Activated naive CD8-positive, alpha-beta T cell treated with anti-CD3 and anti-CD28 coated beads for 36 hours (primary cell): Measurements from ENCODE around the gene PIR. TPM values are rescaled to one million over a fixed set of nuclear protein-coding genes. Genes with fewer than 3 reads are reported as not detected.

Source experiments
- DNase-seq: peaks from one replicate; pipeline ENCODE4 v3.0.0; 2021
- H3K27ac Mint-ChIP-seq: one replicate; pipeline ENCODE4 v1.8.0; 2022; ENCODE audit warnings: mild to moderate bottlenecking, moderate library complexity, mixed read lengths
- H3K27me3 Mint-ChIP-seq: one replicate; pipeline ENCODE4 v1.8.0; 2022; ENCODE audit warnings: mild to moderate bottlenecking, mixed read lengths
- H3K36me3 Mint-ChIP-seq: one replicate; pipeline ENCODE4 v1.8.0; 2021; ENCODE audit warnings: mild to moderate bottlenecking, mixed read lengths
- H3K4me1 Mint-ChIP-seq: one replicate; pipeline ENCODE4 v1.8.0; 2021; ENCODE audit warnings: mixed read lengths
- H3K4me3 Mint-ChIP-seq: one replicate; pipeline ENCODE4 v1.8.0; 2022; ENCODE audit warnings: mild to moderate bottlenecking, moderate library complexity, mixed read lengths
- H3K9me3 Mint-ChIP-seq: one replicate; pipeline ENCODE4 v1.8.0; 2022; ENCODE audit warnings: mixed read lengths
- total RNA-seq, 2 experiments: library from RNA; stranded (reverse); gene quantifications; one replicate each; pipeline ENCODE4 v1.2.3, GENCODE V29; 2021

PIR gene
- total RNA-seq, 2 experiments from 2014 or later: 1.9 to 3.0 TPM

DNA sequence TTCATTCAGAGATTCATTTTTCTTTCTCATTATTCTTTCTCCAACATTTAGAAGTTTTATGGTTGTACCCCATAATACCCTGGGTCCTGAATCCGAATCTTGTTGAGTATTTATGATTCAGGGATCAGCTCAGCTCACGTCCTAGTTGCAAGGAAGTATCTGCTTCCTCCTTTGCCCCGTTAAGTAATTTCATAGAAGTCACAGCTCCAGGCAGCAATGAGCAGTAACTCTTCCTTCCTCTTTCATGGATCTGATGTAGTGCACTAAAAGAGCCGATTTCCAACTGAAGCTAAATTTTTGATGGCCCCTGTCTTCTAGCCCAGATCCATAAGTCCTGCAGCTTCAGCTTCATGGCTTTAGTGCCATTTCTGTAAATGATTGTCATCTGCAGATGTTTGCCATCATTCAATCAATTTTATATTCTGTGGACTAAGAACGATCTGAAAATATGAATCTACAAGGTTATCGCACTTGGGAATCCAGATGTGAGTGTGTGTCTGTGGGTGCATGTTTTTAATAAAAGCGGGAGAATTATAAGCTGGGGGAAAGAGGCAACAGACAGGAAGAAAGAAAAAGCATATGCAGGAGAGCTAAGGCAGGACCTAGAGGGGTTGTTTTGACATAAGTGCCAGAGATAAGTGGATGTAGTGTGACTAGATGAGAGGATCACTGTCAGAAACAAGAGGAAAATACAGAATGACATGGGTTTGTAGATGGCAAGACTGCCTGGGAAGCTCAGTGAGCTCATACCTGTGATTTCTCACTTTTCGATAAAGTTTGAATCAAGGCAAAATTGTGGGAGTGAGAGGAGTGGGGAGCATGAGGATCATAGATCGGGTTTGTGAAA lies 126.4 kb downstream of the PIR start:
- no peak for DNase-seq
- Mint-ChIP-seq H3K4me1 (no peaks in the 10 kb centered on the region), H3K27ac (no peak overlapping the region), H3K27me3 (peaks cover 26% of the 10 kb centered on the region), H3K9me3 (no peaks in the 10 kb centered on the region), H3K36me3 (no peaks in the 10 kb centered on the region), H3K4me3 (no peak overlapping the region)

DNA sequence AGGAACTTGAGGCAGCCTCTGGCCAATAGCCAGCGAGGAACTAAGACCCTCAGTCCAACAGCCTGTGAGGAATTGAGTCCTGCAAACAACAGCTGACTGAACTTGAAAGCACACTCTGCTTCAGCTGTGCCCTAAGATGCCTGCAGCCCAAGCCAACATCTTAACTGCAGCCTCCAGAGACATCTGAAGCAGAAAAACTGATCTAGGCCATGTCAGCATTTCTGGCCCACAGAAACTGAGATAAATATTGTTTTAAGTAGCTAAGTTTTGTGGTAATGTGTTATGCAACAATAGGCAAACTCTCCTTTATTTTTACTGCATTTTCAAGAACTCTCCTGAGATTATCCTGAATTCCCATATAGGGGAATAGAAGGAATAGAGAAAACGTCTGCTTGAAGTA lies 133.4 kb downstream of the PIR start:
- DNase-seq: no peak
- Mint-ChIP-seq H3K4me1 (no peaks in the 10 kb centered on the region), H3K36me3 (no peaks in the 10 kb centered on the region), H3K9me3 (no peaks in the 10 kb centered on the region), H3K27ac (no peak overlapping the region), H3K4me3 (no peak overlapping the region), H3K27me3 (peaks cover 4% of the 10 kb centered on the region)

DNA sequence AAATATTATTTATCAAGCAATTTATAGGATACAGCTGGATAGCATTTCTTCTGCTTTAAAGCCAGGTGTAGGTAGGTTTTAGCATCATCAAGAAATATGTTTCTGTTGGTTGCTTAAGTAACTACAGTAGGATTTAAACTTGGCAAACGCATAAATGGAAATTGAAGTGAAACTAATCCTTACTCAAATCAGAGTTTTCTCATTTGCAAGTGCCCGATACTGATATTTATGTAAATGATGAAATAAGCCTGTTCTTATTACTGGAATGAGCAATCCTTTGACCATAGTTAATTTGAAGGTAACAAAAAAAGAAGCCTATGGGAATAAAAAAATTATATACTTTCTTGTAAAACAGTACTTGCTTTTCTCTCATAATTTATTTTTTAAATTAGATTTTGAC lies 134.6 kb downstream of the PIR start:
- no peak overlapping the region for H3K27ac Mint-ChIP-seq
- H3K36me3 Mint-ChIP-seq: no peaks in the 10 kb centered on the region
- no peaks in the 10 kb centered on the region for H3K27me3 Mint-ChIP-seq
- no peak for DNase-seq
- no peaks in the 10 kb centered on the region for H3K4me1 Mint-ChIP-seq
- no peaks in the 10 kb centered on the region for H3K9me3 Mint-ChIP-seq
- H3K4me3 Mint-ChIP-seq: no peak overlapping the region

DNA sequence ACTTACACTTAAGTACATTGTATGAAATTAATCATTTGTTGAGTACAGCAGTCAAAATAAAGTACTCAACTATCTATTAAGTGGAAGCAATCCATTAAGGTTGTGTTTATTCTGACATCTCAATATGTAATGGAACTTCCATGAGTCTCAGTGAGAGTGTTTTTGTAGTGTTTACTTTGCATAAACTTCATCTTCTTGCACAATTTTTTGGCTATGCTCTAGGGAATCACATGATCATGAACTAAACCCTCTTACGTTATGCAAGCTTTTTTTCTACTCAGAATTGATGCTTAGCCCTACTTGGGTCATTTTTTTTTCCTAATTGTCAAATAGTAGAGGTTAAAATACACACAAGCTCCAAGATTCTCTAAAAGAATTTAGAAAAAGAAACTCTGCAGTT lies 136.7 kb downstream of the PIR start:
- Mint-ChIP-seq H3K36me3 (no peaks in the 10 kb centered on the region), H3K4me3 (no peak overlapping the region)

DNA sequence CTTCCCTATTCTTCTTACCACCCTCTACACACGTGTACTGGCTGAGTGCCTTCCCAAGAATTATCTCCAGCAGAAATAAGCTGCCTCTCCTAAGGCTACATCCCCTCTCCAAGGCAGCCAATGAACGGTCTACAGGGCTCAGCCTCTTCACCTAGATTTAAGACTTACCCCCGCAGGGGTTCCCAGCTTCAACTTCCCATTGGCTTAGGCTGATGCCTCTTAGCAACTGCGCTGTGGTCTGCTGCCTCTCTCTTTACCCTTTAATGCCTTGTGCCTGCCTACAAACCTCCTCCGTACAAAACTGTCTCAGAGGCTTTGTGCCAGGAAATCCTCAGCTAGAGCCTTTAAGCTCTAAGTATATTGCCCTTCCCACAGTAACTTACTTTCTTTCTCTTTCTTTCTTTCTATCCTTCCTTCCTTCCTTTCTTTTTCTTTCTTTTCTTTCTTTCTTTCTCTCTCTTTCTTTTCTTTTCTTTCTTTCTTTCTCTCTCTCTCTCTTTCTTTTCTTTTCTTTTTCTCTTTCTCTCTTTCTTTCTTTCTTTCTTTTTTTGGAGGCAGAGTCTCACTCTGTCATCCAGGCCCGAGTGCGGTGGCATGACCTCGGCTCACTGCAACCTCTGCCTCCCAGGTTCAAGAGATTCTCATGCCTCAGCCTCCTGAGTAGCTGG lies 142.7 kb downstream of the PIR start:
- Mint-ChIP-seq H3K4me3 (no peak overlapping the region), H3K36me3 (no peaks in the 10 kb centered on the region), H3K27ac (no peak overlapping the region)

More for the DNA sequence above, 136.7 kb downstream of the PIR start:
- no peaks in the 10 kb centered on the region for H3K27me3 Mint-ChIP-seq
- DNase-seq: no peak
- H3K9me3 Mint-ChIP-seq: no peaks in the 10 kb centered on the region
- no peak overlapping the region for H3K27ac Mint-ChIP-seq
- H3K4me1 Mint-ChIP-seq: no peaks in the 10 kb centered on the region

DNA sequence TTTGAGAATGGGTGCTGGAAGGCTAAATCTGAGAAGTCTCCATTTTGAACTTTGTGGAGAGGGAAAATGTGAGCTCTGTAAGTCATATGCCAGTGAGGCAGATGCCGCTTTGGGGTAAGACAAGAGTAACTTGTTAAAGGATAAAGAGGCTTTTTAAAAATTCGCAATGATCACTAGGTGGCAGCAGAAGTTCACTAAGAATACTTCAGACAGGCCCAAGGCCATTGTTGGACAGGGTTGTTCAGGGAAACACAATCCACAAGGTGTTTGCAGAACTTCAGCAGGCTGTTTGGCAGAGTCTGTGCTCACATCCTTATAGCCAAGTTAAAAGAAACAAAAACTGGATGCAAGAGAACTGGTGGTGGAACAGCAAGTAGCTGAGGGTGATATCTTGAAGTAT lies 144.1 kb downstream of the PIR start:
- H3K9me3 Mint-ChIP-seq: no peaks in the 10 kb centered on the region
- H3K4me3 Mint-ChIP-seq: no peak overlapping the region
- H3K4me1 Mint-ChIP-seq: no peaks in the 10 kb centered on the region
- no peak overlapping the region for H3K27ac Mint-ChIP-seq
- H3K27me3 Mint-ChIP-seq: no peaks in the 10 kb centered on the region
- no peaks in the 10 kb centered on the region for H3K36me3 Mint-ChIP-seq
- no peak for DNase-seq

More for the DNA sequence above, 142.7 kb downstream of the PIR start:
- H3K4me1 Mint-ChIP-seq: no peaks in the 10 kb centered on the region
- H3K9me3 Mint-ChIP-seq: no peaks in the 10 kb centered on the region
- no peaks in the 10 kb centered on the region for H3K27me3 Mint-ChIP-seq
- DNase-seq: no peak

DNA sequence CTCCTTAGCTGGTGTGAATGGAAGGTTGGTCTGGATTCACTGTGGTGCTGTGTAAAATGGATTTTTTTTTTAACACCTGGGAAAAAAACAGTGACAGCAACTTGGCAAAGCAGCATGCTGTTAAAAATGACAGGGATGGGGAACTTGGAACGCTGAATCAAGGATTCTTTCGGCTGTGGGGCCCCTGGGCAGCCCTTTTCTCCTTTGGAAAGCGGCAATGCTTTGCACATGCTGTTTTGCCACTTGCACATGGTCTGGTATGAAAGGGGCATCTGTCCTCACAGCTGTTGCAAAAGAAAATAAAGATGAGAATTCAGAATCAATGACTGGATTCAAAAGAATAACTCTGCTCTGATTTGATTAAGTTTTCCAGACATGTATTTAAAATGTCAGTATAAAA lies 147.2 kb downstream of the PIR start:
- Mint-ChIP-seq H3K27ac (no peak overlapping the region), H3K9me3 (no peaks in the 10 kb centered on the region), H3K4me1 (no peaks in the 10 kb centered on the region), H3K36me3 (no peaks in the 10 kb centered on the region), H3K27me3 (peaks cover 5% of the 10 kb centered on the region), H3K4me3 (no peak overlapping the region)
- DNase-seq: no peak

DNA sequence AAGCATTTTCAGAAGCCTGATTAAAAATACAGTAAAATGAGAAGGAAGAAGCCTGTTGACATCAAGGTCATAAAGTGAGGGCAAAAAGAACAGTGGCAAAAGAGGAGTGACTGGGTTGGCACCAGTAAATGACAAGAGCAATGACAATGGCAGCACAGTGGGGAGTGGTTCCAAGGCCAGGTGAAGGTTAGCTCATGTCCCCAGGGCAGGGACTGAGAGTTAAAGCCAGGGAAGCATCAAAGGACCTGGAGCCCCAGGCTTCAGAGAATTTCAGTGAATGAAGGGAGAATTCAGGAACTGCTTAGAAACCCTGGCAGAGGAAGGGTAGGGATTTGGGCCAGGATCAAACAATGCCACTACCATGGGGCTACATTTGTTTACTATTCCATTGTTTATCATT lies 149.0 kb downstream of the PIR start:
- Mint-ChIP-seq H3K4me3 (no peak overlapping the region), H3K9me3 (no peaks in the 10 kb centered on the region), H3K27me3 (peaks cover 8% of the 10 kb centered on the region), H3K36me3 (no peaks in the 10 kb centered on the region), H3K27ac (no peak overlapping the region), H3K4me1 (no peaks in the 10 kb centered on the region)
- DNase-seq: no peak

DNA sequence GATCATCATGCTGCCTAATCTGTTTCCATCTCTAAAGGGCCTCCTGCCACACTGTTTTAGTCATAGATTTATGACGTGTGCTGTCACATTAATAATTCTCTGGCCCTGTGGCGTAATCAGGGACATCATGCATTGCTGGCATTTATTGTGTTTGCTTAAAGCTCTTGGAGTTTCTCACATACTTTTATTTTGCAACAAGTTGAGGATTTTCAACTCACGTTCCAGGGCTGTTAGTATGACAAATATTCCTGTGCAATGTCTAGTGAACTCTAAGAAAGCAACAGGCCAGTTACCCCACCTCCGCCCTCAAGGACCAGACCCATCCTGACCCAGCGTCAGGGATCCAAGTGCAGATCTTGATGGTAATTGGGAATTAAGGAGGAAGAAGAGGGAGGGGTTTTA lies 150.1 kb downstream of the PIR start:
- H3K4me3 Mint-ChIP-seq: no peak overlapping the region
- H3K27ac Mint-ChIP-seq: no peak overlapping the region
- H3K27me3 Mint-ChIP-seq: peaks cover 9% of the 10 kb centered on the region
- H3K4me1 Mint-ChIP-seq: no peaks in the 10 kb centered on the region
- no peaks in the 10 kb centered on the region for H3K36me3 Mint-ChIP-seq
- no peaks in the 10 kb centered on the region for H3K9me3 Mint-ChIP-seq
- DNase-seq: no peak

DNA sequence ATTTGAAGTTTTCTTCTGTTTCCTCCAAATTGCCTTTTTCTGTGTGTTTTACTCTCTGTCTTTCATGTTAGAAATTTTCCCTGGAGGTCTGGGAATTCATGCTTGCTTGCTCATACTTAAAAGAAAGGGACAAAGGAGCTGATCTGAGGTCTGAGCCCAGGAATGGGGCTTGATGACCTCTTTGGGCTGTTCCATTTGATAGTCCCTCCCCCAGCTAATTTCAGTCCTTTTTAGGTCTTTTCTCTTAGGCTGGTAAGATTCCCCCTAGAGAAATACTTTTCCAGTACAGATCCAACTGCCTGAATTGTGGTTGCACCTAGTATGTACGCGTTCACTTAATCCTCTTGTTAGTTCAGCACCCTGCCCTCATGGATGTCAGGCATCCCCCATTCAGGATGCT lies 152.3 kb downstream of the PIR start:
- no peak for DNase-seq
- peaks cover 14% of the 10 kb centered on the region for H3K27me3 Mint-ChIP-seq
- H3K4me3 Mint-ChIP-seq: no peak overlapping the region
- H3K4me1 Mint-ChIP-seq: peaks cover 4% of the 10 kb centered on the region
- H3K27ac Mint-ChIP-seq: no peak overlapping the region
- H3K36me3 Mint-ChIP-seq: no peaks in the 10 kb centered on the region
- no peaks in the 10 kb centered on the region for H3K9me3 Mint-ChIP-seq

DNA sequence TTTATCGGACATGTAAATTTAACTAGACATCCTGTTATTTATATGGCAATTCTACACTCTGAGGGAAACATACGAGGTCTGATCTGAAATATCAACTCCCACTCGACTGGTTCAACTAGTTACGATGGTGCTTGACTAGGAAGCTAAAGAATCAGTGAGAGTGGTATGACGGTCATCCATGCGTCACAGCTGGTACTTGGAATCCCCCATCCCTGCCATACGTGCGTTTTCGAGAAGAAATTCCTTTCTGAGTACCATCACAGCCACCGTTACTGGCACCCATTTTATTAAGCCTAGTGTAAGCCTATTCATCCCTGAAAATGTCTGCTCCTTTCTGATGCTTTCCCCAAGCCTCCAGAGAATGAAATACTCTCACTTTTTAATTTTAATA lies 157.1 kb downstream of the PIR start:
- H3K27ac Mint-ChIP-seq: peak overlapping the region; percentile 81
- peak overlapping the region; percentile 88 for H3K4me3 Mint-ChIP-seq
- no peaks in the 10 kb centered on the region for H3K9me3 Mint-ChIP-seq
- H3K4me1 Mint-ChIP-seq: peaks cover 8% of the 10 kb centered on the region
- peaks cover 2% of the 10 kb centered on the region for H3K36me3 Mint-ChIP-seq
- peaks cover 9% of the 10 kb centered on the region for H3K27me3 Mint-ChIP-seq
- peak; percentile 32 for DNase-seq

DNA sequence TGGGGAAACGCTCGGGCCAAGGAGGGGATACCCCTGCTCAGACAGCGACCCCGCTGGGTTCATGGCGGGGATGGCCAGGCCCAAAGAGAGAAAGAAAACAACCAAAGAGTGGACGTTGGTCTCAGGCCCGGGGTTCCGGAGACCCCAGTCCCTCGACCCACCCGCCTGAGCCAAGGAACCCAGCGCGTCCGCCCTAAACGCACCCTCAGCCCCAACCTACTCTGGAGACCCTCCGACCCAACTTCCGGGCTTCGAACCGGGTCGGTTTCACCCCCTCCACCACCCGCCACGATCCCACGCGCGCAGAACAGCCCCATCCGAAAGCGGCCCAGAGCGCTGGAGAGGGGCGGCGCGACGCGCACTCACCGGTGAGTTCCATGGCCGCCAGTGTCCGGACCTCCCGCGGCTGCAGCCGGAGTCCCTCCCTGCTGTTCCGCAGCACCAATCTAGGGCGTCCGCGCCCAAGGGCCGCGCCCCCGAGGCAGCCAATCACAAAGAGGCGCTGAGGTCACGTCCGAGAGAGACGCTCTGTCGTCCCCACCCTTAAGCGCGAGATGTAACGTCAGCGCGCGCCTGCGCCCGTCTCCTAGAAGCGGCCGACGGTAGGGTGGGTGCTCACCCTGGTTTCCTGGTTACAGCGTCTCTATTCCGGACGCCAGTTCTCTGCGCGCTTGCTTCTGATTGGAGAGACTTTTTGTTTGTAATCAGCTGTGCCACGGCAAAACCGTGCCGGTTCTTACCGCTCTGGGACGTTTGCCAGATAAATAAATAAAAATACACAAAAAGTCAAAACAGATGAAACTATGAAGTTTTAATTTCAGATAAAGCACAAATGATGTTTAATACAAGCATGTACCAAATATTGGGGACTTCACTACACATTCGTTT lies 157.8 kb downstream of the PIR start, which contains the start of gene PIGA:
PIGA (minus strand) TSS at position 389 of the 888 bp plus-strand sequence. CDS start 3,593 bp downstream, outside the sequence.
- peak; percentile 90 for DNase-seq
- Mint-ChIP-seq H3K4me3 (peak within 1 kb of the TSS; percentile 88), H3K4me1 (peaks cover 8% of the 10 kb centered on the region), H3K27ac (peak within 1 kb of the TSS; percentile 91), H3K36me3 (peaks cover 2% of the 10 kb centered on the region), H3K27me3 (peaks cover 5% of the 10 kb centered on the region), H3K9me3 (no peaks in the 10 kb centered on the region)
